Colonic mucosa (tissue), 4 donors: ENCODE results near the gene RASSF10. TPM values are rescaled to one million over a fixed set of nuclear protein-coding genes. Genes with fewer than 3 reads are reported as not detected.

Experiments
- DNase-seq: peaks from one replicate; pipeline ENCODE4 v3.0.0-alpha.2; 2020
- H3K27ac ChIP-seq: fragments of 200-600 bp; one replicate; pipeline ENCODE4 v1.8.0; 2021
- H3K27me3 ChIP-seq: fragments of 200-600 bp; one replicate; pipeline ENCODE4 v1.8.0; 2021
- H3K36me3 ChIP-seq: fragments of 200-600 bp; one replicate; pipeline ENCODE4 v1.8.0; 2021
- H3K4me1 ChIP-seq: fragments of 200-600 bp; one replicate; pipeline ENCODE4 v1.8.0; 2021; ENCODE audit warnings: mild to moderate bottlenecking
- H3K4me3 ChIP-seq: fragments of 200-600 bp; one replicate; pipeline ENCODE4 v1.8.0; 2021
- H3K9ac ChIP-seq, 2 donors: one replicate each; pipeline ENCODE4 v1.7.0; 2013; ENCODE audit warnings: control low read depth in 2 of 2, low read depth in 2 of 2, low read length in 2 of 2
- H3K9me3 ChIP-seq: fragments of 200-600 bp; one replicate; pipeline ENCODE4 v1.8.0; 2021
- intact Hi-C: fragments of 100-400 bp; cut with DNase I; formaldehyde crosslinking; loops from one replicate; pipeline ENCODE4 v1.14.1; 2022
- total RNA-seq, 2 donors: library from RNA; stranded (reverse); fragmentation: NEBNext Ultra II Directional in 1 of 2; extraction: Animal tissue kit (Norgen Biotek cat#: 25700) in 1 of 2; gene quantifications; one replicate each; pipeline ENCODE4 v1.2.1, GENCODE V29; 2021
- TF ChIP-seq, protein P1 (sequence below): fragments of 200-600 bp; IDR thresholded peaks from one replicate; pipeline ENCODE4 v1.8.0; 2022; ENCODE audit warnings: antibody characterized with exemption, mild to moderate bottlenecking
- donor health status: healthy.
- donor health status: DM: no; HTN: no; CAD: no.
- donor health status: DM: no; HTN: no; CAD: no.

The RASSF10 gene
- total RNA-seq, 2 donors from 2014 or later: 1.4 to 4.7 TPM

DNA sequence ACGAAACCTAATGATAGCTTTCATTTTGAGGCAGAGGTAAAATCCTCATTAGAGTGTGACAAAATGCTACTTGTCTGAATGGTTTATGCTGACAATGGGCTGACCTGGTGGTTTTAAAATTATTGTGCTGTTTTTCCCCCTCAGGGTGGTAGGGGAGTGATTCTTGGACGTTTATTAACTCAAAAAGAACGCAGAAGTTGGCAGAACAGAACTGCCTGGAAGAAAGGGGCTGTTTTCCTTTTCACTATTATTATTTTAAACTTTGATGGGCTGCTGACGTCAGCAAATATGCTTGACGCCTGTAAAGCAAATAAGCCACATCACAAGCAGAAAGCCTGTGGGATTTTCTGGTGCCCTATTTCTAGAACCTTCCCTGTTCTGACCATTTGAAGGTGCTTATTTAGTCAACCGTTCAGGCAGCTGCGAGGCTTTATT, 4.0 kb downstream of the RASSF10 start:
- Histone ChIP-seq H3K36me3 (no peaks in the 10 kb centered on the region), H3K27ac (no peak overlapping the region), H3K27me3 (peaks cover 31% of the 10 kb centered on the region), H3K4me1 (peaks cover 14% of the 10 kb centered on the region), H3K9ac (no peak overlapping the region), H3K9me3 (no peaks in the 10 kb centered on the region), H3K4me3 (no peak overlapping the region)
- intact Hi-C loops: no loop called here
- DNase-seq: no peak
- TF ChIP-seq, protein P1, sequence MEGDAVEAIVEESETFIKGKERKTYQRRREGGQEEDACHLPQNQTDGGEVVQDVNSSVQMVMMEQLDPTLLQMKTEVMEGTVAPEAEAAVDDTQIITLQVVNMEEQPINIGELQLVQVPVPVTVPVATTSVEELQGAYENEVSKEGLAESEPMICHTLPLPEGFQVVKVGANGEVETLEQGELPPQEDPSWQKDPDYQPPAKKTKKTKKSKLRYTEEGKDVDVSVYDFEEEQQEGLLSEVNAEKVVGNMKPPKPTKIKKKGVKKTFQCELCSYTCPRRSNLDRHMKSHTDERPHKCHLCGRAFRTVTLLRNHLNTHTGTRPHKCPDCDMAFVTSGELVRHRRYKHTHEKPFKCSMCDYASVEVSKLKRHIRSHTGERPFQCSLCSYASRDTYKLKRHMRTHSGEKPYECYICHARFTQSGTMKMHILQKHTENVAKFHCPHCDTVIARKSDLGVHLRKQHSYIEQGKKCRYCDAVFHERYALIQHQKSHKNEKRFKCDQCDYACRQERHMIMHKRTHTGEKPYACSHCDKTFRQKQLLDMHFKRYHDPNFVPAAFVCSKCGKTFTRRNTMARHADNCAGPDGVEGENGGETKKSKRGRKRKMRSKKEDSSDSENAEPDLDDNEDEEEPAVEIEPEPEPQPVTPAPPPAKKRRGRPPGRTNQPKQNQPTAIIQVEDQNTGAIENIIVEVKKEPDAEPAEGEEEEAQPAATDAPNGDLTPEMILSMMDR: no peak

DNA sequence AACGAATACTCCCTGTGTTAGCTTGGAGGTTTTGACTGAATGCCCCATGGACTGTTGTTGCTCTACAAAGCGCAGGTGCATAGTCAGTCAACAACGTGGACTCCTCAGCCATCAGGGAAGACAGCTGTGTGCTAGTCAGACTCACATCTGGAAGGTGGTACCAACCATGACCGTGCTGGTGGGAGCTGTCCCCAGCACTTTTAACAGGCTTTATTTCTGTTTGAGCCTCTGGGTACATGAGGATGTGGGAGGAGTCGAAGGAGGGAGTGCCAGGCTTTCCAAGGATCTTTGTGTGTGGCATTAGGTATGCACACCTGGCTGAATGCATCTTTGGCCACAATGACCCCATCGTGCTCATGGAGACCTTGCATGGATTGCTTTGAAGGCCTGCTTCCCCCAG, 6.6 kb downstream of the RASSF10 start:
- Histone ChIP-seq H3K27ac (no peak overlapping the region), H3K9me3 (no peaks in the 10 kb centered on the region), H3K36me3 (no peaks in the 10 kb centered on the region), H3K4me3 (no peak overlapping the region), H3K27me3 (peaks cover 8% of the 10 kb centered on the region), H3K9ac (no peak overlapping the region), H3K4me1 (peaks cover 6% of the 10 kb centered on the region)
- intact Hi-C loops: no loop called here
- TF ChIP-seq, protein P1: no peak
- peak; percentile 26 for DNase-seq

DNA sequence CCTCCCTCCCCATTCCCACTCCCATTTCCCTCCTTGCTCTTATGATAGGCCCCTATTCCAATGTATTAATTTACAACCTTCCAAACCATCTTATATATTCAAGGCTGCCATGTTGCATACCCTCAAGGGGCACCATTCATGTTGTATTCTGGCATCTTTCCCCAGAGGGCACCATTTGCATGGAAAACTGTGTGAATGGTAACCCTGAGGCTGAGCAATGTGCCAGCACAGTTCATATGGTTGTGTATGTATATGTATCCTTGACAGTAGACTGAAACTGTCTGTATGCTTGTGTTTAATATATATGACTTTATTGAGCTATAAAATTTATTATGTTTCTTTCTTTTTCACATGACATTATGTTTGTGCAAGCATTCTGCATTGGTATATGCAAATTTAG, 7.3 kb downstream of the RASSF10 start:
- Histone ChIP-seq H3K36me3 (no peaks in the 10 kb centered on the region), H3K27me3 (peaks cover 8% of the 10 kb centered on the region), H3K27ac (no peak overlapping the region), H3K4me1 (peaks cover 6% of the 10 kb centered on the region), H3K4me3 (no peak overlapping the region), H3K9ac (no peak overlapping the region), H3K9me3 (no peaks in the 10 kb centered on the region)
- DNase-seq: peak; percentile 51
- intact Hi-C loops: no loop called here
- TF ChIP-seq, protein P1: no peak

DNA sequence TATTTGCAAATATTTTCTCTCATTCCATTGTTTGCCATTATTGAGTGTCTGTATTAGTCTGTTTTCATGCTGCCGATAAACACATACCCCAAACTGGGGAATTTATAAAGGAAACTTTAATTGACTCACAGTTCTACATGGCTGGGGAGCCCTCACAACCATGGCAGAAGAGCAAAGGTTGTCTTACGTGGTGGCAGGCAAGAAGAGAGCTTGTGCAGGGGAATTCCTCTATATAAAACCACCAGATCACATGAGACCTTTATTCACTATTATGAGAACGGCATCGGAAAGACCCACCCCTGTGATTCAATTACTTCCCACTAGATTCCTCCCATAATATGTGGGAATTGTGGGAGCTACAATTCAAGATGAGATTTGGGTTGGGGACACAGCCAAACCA, 10.2 kb downstream of the RASSF10 start:
- intact Hi-C loops: no loop called here
- Histone ChIP-seq H3K27me3 (no peaks in the 10 kb centered on the region), H3K9ac (no peak overlapping the region), H3K27ac (no peak overlapping the region), H3K36me3 (no peaks in the 10 kb centered on the region), H3K4me3 (no peak overlapping the region), H3K4me1 (no peaks in the 10 kb centered on the region), H3K9me3 (no peaks in the 10 kb centered on the region)
- TF ChIP-seq, protein P1: no peak
- no peak for DNase-seq

DNA sequence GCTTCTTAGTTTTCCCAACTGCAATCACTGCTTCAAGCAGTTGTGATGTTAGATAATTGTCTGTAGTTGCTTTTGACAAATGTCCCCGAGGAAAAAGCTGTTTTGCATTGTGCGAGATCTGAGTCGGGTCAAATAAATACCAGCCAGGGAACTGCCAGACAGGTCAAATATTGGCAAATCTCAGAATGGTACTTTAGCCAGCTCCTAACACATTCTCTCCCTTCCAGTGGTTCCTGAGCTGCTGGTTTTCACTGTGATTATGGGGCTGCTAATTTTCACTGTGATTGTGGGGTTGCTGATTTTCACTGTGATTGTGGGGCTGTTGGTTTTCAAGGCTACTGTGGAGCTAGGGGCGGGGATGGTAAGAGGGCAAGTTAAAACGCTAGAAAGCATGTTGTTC, 14.3 kb downstream of the RASSF10 start:
- intact Hi-C loops: no loop called here
- Histone ChIP-seq H3K9me3 (no peaks in the 10 kb centered on the region), H3K9ac (no peak overlapping the region), H3K27me3 (no peaks in the 10 kb centered on the region), H3K36me3 (no peaks in the 10 kb centered on the region), H3K27ac (no peak overlapping the region), H3K4me1 (no peaks in the 10 kb centered on the region), H3K4me3 (no peak overlapping the region)
- no peak for DNase-seq
- TF ChIP-seq, protein P1: no peak

DNA sequence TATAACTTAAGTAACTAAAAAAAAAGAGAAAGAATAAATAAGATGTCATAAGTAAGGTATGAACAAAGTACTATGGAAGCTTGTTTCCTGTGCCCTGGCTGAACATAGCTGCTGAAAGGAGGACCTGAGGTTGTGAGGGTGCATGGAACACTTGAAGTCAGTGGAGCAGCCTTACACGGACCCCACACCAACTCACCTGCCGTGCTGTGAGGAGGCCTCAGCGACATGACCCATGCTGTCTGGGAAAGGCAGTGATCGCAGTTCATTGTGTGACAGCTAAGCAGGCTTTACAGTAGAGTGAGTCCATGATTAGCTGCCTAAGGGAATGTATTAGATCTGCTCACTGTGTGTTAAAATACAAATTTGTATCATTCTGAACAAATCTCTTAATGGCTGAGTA, 17.6 kb downstream of the RASSF10 start:
- Histone ChIP-seq H3K27me3 (no peaks in the 10 kb centered on the region), H3K27ac (no peak overlapping the region), H3K36me3 (no peaks in the 10 kb centered on the region), H3K4me1 (no peaks in the 10 kb centered on the region), H3K4me3 (no peak overlapping the region), H3K9me3 (no peaks in the 10 kb centered on the region), H3K9ac (no peak overlapping the region)
- DNase-seq: no peak
- TF ChIP-seq, protein P1: no peak
- intact Hi-C loops: no loop called here
